Ishikawa (cell line): ENCODE results near the gene C1orf21.

Experiments used
- CEBPB ChIP-seq: IDR thresholded peaks from 2 replicates; pipeline ENCODE4 v1.6.1; 2012
- CREB1 ChIP-seq: IDR thresholded peaks from 2 replicates; pipeline ENCODE4 v1.6.1; 2012; ENCODE audit warnings: low read depth
- EGR1 ChIP-seq: IDR thresholded peaks from 2 replicates; pipeline ENCODE4 v1.6.1; 2012
- EP300 ChIP-seq: IDR thresholded peaks from 2 replicates; pipeline ENCODE4 v1.6.1; 2012; ENCODE audit warnings: borderline replicate concordance
- FOXM1 ChIP-seq: IDR thresholded peaks from 2 replicates; pipeline ENCODE4 v1.6.1; 2012; ENCODE audit warnings: low read depth, borderline replicate concordance
- MAX ChIP-seq: IDR thresholded peaks from 2 replicates; pipeline ENCODE4 v1.6.1; 2012
- NFIC ChIP-seq: IDR thresholded peaks from 2 replicates; pipeline ENCODE4 v1.6.1; 2012
- RAD21 ChIP-seq: IDR thresholded peaks from 2 replicates; pipeline ENCODE4 v1.6.1; 2012; ENCODE audit warnings: low read depth
- REST ChIP-seq: IDR thresholded peaks from 2 replicates; pipeline ENCODE4 v1.6.1; 2012; ENCODE audit warnings: low read depth, mild to moderate bottlenecking
- TAF1 ChIP-seq: IDR thresholded peaks from 2 replicates; pipeline ENCODE4 v1.6.1; 2012; ENCODE audit warnings: low read depth, mild to moderate bottlenecking
- TCF12 ChIP-seq: IDR thresholded peaks from 2 replicates; pipeline ENCODE4 v1.6.1; 2012; ENCODE audit warnings: low read depth
- TEAD4 ChIP-seq: IDR thresholded peaks from 2 replicates; pipeline ENCODE4 v1.6.1; 2012
- USF1 ChIP-seq: IDR thresholded peaks from 2 replicates; pipeline ENCODE4 v1.6.1; 2012
- YY1 ChIP-seq: IDR thresholded peaks from 2 replicates; pipeline ENCODE4 v1.6.1; 2012; ENCODE audit warnings: low read depth
- ZBTB7A ChIP-seq: IDR thresholded peaks from 2 replicates; pipeline ENCODE4 v1.6.1; 2012; ENCODE audit warnings: low read depth

C1orf21 gene

GRCh38 chr1:184489908-184490307 is 103.1 kb downstream of the C1orf21 start:
- TF ChIP-seq REST, result no peak
- TF ChIP-seq RAD21, result no peak
- TF ChIP-seq YY1, result no peak
- TF ChIP-seq MAX, result no peak
- TF ChIP-seq FOXM1, result no peak
- no peak for TF ChIP-seq ZBTB7A
- no peak for TF ChIP-seq NFIC
- TF ChIP-seq TCF12, result no peak
- TF ChIP-seq USF1, result no peak
- no peak for TF ChIP-seq TAF1
- TF ChIP-seq TEAD4, result no peak

GRCh38 chr1:184492536-184492935 is 105.7 kb downstream of the C1orf21 start:
- TF ChIP-seq YY1, result no peak
- TF ChIP-seq TCF12, result no peak
- no peak for TF ChIP-seq USF1
- no peak for TF ChIP-seq EP300

GRCh38 chr1:184493987-184494388 is 107.2 kb downstream of the C1orf21 start:
- TF ChIP-seq USF1, result no peak
- no peak for TF ChIP-seq NFIC
- TF ChIP-seq YY1, result no peak
- no peak for TF ChIP-seq TEAD4
- no peak for TF ChIP-seq TCF12
- TF ChIP-seq MAX, result no peak
- TF ChIP-seq FOXM1, result no peak
- no peak for TF ChIP-seq CREB1
- TF ChIP-seq TAF1, result no peak
- TF ChIP-seq CEBPB, result no peak
- no peak for TF ChIP-seq REST
- no peak for TF ChIP-seq EP300
- TF ChIP-seq EGR1, result no peak
- TF ChIP-seq RAD21, result no peak
- no peak for TF ChIP-seq ZBTB7A

GRCh38 chr1:184494929-184495328 is 108.1 kb downstream of the C1orf21 start:
- TF ChIP-seq YY1, result no peak

GRCh38 chr1:184497959-184498723 is 111.3 kb downstream of the C1orf21 start:
- TF ChIP-seq EGR1 (no peak), TCF12 (no peak), REST (no peak), USF1 (no peak), TAF1 (no peak), CEBPB (no peak), RAD21 (no peak), FOXM1 (no peak), CREB1 (no peak), MAX (no peak), TEAD4 (no peak), ZBTB7A (no peak), NFIC (no peak), EP300 (no peak), YY1 (no peak)
